Nephron (organoid): ENCODE measurements around the gene PHLDB1.

Source experiments
- H3K27ac Mint-ChIP-seq, 3 experiments: 2 replicates each; pipeline ENCODE4 v1.8.0; 2020; ENCODE audit warnings: mixed read lengths in 3 of 3, mild to moderate bottlenecking in 2 of 3, moderate library complexity in 1 of 3
- H3K27me3 Mint-ChIP-seq: 2 replicates; pipeline ENCODE4 v1.8.0; 2021; ENCODE audit warnings: low read depth, mild to moderate bottlenecking, moderate library complexity, mixed read lengths
- H3K36me3 Mint-ChIP-seq: 2 replicates; pipeline ENCODE4 v1.8.0; 2020; ENCODE audit warnings: low read depth, mixed read lengths
- H3K4me1 Mint-ChIP-seq: 2 replicates; pipeline ENCODE4 v1.8.0; 2020; ENCODE audit warnings: mixed read lengths
- H3K4me3 Mint-ChIP-seq, 3 experiments: 2 replicates each; pipeline ENCODE4 v1.8.0; 2020; ENCODE audit warnings: mild to moderate bottlenecking in 3 of 3, mixed read lengths in 3 of 3, moderate library complexity in 2 of 3
- H3K9me3 Mint-ChIP-seq: 2 replicates; pipeline ENCODE4 v1.8.0; 2020; ENCODE audit warnings: mixed read lengths
- CTCF ChIP-seq, 3 experiments: fragments of 200-600 bp; sonication (generic); IDR thresholded peaks; one replicate each; pipeline ENCODE4 v1.5.0; 2021; ENCODE audit warnings: antibody characterized with exemption in 3 of 3; ENCODE audit not compliant: unreplicated experiment in 3 of 3

The PHLDB1 gene

DNA sequence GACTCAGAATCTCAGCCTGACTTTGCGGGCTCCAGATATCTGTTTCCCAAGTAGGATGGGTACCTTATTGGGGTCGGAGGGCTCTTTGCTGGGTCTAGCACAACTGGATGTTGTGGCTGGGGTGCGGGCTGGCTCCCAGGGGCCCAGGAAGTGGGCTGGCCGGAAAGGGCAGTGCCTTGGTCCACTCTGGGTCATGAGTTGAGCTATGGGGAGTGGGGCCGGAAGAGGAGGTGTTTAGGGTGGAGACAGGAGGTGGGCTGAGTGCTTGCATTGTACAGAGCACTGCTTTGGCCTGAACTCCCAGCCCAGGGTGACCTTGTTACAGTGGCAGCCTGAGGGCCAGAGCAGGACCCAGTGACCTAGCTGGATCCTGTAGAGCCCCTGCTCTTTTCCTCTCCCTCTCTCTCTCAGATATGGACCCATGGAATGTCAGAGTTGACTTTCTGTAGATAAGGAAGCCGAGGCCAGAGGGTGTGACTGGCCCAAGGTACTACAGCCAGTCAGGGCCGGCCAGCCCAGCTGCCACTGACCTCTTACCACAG, 13.2 kb downstream of the PHLDB1 start:
- H3K27me3 Mint-ChIP-seq: no peaks in the 10 kb centered on the region
- H3K4me3 Mint-ChIP-seq: peak overlapping the region; percentile 78 to 97 (median 81)
- peaks cover 13% of the 10 kb centered on the region for H3K36me3 Mint-ChIP-seq
- peak overlapping the region; percentile 95 to 98 (median 97) for H3K27ac Mint-ChIP-seq
- TF ChIP-seq CTCF (IDR thresholded peaks at IDR 0.05; ENCODE audit: unreplicated experiment in 3 of 3): no peak
- H3K9me3 Mint-ChIP-seq: no peaks in the 10 kb centered on the region
- H3K4me1 Mint-ChIP-seq: peaks cover 64% of the 10 kb centered on the region

DNA sequence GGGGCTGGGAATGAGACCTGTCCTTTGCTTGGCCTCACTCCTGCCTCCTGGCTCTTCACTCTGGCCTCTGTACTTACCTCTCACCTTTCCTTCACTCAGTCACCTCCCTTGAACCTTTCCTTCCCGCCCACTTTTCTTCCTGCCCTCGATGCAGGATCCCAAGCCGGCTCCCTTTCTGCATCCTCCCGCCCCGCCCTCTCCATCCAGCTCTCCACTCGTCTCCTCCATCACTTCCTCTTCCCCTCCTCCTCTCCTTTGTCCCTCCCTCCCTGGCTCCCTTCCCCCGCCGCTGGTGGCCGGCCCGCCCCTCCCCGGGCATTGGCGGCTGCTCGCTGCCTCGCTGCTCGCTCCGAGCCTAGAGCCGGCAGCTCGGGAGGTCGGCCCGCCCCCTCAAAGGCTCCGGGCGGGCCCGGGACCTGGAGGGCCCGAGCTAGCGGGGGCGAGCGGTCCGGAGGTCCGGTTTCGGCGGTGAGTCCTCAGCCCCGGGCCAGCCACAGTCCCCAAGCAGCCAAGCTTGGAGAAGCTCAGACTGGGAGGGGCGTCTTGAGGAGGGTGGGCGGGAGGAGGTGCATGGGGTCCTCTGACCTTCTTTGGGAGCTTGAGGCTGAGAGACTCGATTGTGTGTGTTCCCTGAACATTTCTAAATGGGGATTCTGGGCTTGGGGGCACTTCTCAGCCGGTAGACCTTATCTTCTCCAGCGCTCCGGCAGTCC, 13.8 kb downstream of the PHLDB1 start:
- Mint-ChIP-seq H3K4me3 (peak overlapping the region; percentile 78 to 97 (median 81)), H3K9me3 (no peaks in the 10 kb centered on the region), H3K36me3 (peaks cover 15% of the 10 kb centered on the region), H3K27me3 (no peaks in the 10 kb centered on the region), H3K27ac (peak overlapping the region; percentile 95 to 98 (median 97)), H3K4me1 (peaks cover 62% of the 10 kb centered on the region)
- no peak for TF ChIP-seq CTCF (IDR thresholded peaks at IDR 0.05; ENCODE audit: unreplicated experiment in 3 of 3)

- peak overlapping the region; percentile 95 to 98 (median 95) for H3K27ac Mint-ChIP-seq
- H3K36me3 Mint-ChIP-seq: peaks cover 14% of the 10 kb centered on the region
- peak overlapping the region; percentile 78 to 97 (median 81) for H3K4me3 Mint-ChIP-seq
- H3K4me1 Mint-ChIP-seq: peaks cover 58% of the 10 kb centered on the region
- no peaks in the 10 kb centered on the region for H3K9me3 Mint-ChIP-seq
- no peak for TF ChIP-seq CTCF (IDR thresholded peaks at IDR 0.05; ENCODE audit: unreplicated experiment in 3 of 3)
- no peaks in the 10 kb centered on the region for H3K27me3 Mint-ChIP-seq
Observed at GRCh38 chr11:118621784-118622375, 14.5 kb downstream of the PHLDB1 start.

DNA sequence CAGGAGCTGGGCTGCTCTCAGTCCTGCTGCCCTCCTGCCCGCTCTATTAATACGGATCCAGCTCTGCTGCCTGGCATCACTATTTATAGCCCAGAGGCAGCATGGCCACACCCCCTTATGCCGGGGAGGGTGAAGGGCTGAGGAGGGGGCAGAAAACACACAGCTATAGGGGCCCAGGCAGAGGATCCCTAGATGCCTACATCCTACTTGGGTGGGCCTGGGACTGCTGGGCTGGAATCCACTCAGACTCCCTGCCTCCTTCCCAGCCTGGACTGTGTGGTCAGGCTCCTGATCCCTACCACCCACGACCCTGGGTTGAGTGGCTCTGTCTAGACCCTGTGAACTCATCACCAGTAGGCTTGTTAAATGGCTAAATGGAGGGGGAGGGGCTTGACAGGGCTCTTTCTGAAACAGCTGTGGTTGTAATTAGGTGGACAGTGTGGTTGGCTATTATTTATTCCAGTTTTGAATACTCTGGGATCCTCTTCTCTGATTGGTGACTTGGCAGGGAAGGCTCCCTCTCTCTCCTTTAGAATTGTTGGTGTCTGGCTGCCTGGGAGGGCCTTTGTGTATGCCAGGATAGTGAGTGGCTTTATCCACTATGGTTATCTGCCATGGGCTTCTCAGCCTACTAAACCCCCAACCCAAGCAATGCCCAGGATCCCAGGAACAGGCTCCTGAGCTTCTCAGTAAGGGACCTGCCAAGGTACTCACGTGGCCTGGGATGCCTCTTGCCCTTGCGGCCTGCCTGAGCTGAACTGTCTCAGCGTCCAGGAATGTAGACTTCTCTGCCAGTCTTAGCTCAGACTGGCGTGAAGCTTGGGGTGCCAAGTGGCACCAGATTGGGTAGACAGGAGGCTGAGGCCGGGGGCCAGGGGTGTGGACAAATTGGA, 15.2 kb downstream of the PHLDB1 start:
- no peak for TF ChIP-seq CTCF (IDR thresholded peaks at IDR 0.05; ENCODE audit: unreplicated experiment in 3 of 3)
- Mint-ChIP-seq H3K4me3 (peak overlapping the region; percentile 78 to 97 (median 81)), H3K36me3 (peaks cover 15% of the 10 kb centered on the region), H3K27ac (peak overlapping the region; percentile 95 to 98 (median 95)), H3K4me1 (peaks cover 56% of the 10 kb centered on the region), H3K27me3 (no peaks in the 10 kb centered on the region), H3K9me3 (no peaks in the 10 kb centered on the region)

- Mint-ChIP-seq H3K4me1 (peaks cover 49% of the 10 kb centered on the region), H3K36me3 (peaks cover 19% of the 10 kb centered on the region)
Observed at GRCh38 chr11:118623269-118623655, 15.8 kb downstream of the PHLDB1 start.

More at GRCh38 chr11:118623269-118623655, 15.8 kb downstream of the PHLDB1 start:
- Mint-ChIP-seq H3K27me3 (no peaks in the 10 kb centered on the region), H3K9me3 (no peaks in the 10 kb centered on the region), H3K4me3 (peak overlapping the region; percentile 78 to 97 (median 81)), H3K27ac (peak overlapping the region; percentile 95 to 98 (median 95))
- TF ChIP-seq CTCF (IDR thresholded peaks at IDR 0.05; ENCODE audit: unreplicated experiment in 3 of 3): no peak
